Measurements from ENCODE around the gene CHST8. TPM values are rescaled to one million over a fixed set of nuclear protein-coding genes. Genes with fewer than 3 reads are reported as not detected.

CHST8 gene
- total and polyA plus RNA-seq, 4 donors, result 0.05 to 0.07 TPM; not detected in 2

- DNase-seq (ENCODE audit: low spot score), result no peak
- 34% methylated on average over 3 of the region's 3 CpGs for WGBS
- H3K9me3 ChIP-seq (ENCODE audit: control insufficient read depth in 4 of 4, low read length in 3 of 4), result peaks cover 0 to 16% (median 3%) of the 10 kb centered on the region in 4 donors
- H3K36me3 ChIP-seq (ENCODE audit: control insufficient read depth in 4 of 4, insufficient read depth in 3 of 4, low read depth in 1 of 4, low read length in 3 of 4), result no peaks in the 10 kb centered on the region
- TF ChIP-seq FOXA2 (IDR thresholded peaks at IDR 0.05), result no peak
- H3K9ac ChIP-seq (ENCODE audit: low read depth in 1 of 2, low read length in 2 of 2), result no peak overlapping the region
- H3K27ac ChIP-seq (ENCODE audit: low read depth in 1 of 2, low read length in 2 of 2), result no peak overlapping the region
- H3K27me3 ChIP-seq (ENCODE audit: control insufficient read depth in 4 of 4, insufficient read depth in 4 of 4, low read length in 3 of 4), result no peaks in the 10 kb centered on the region
- no peaks in the 10 kb centered on the region for H3K4me1 ChIP-seq (ENCODE audit: control insufficient read depth in 4 of 4, insufficient read depth in 4 of 4, low read length in 3 of 4)
- H3K4me3 ChIP-seq (ENCODE audit: low read depth in 1 of 3, low read length in 3 of 3), result no peak overlapping the region
Measured at GRCh38 chr19:33613620-33614000, 8.1 kb upstream of the CHST8 start.

DNA sequence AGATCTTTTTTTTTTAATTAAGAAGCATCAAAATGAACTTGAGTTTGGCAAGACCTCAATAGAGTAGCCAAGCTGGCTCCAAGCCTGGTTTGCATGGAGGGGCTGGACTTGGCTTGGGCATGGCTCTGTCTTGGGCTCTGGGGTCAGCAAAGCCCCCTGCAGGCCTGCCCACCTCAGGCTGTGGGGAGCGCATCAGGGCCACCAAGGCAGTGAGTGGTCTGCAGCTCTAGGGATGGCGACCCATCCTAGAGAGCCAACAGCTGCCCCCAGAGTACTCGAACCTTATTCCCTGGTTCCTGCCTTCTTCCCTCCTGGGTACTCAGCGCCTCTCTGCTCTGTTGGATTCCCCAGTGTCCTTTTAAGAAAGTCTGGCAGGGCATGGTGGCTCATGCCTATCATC, 5.4 kb upstream of the CHST8 start:
- WGBS, result 80% methylated on average over 4 of the region's 4 CpGs

More for the DNA sequence above, 5.4 kb upstream of the CHST8 start:
- H3K9ac ChIP-seq (ENCODE audit: low read depth in 1 of 2, low read length in 2 of 2), result no peak overlapping the region
- no peak overlapping the region for H3K27ac ChIP-seq (ENCODE audit: low read depth in 1 of 2, low read length in 2 of 2)
- H3K27me3 ChIP-seq (ENCODE audit: control insufficient read depth in 4 of 4, insufficient read depth in 4 of 4, low read length in 3 of 4), result peaks cover 0 to 8% (median 5%) of the 10 kb centered on the region in 4 donors
- DNase-seq (ENCODE audit: low spot score), result no peak
- H3K9me3 ChIP-seq (ENCODE audit: control insufficient read depth in 4 of 4, low read length in 3 of 4), result peaks cover 0 to 3% (median 0%) of the 10 kb centered on the region in 4 donors
- peaks cover 0 to 3% (median under 1%) of the 10 kb centered on the region in 4 donors for H3K4me1 ChIP-seq (ENCODE audit: control insufficient read depth in 4 of 4, insufficient read depth in 4 of 4, low read length in 3 of 4)
- no peak overlapping the region for H3K4me3 ChIP-seq (ENCODE audit: low read depth in 1 of 3, low read length in 3 of 3)
- TF ChIP-seq, protein P1, sequence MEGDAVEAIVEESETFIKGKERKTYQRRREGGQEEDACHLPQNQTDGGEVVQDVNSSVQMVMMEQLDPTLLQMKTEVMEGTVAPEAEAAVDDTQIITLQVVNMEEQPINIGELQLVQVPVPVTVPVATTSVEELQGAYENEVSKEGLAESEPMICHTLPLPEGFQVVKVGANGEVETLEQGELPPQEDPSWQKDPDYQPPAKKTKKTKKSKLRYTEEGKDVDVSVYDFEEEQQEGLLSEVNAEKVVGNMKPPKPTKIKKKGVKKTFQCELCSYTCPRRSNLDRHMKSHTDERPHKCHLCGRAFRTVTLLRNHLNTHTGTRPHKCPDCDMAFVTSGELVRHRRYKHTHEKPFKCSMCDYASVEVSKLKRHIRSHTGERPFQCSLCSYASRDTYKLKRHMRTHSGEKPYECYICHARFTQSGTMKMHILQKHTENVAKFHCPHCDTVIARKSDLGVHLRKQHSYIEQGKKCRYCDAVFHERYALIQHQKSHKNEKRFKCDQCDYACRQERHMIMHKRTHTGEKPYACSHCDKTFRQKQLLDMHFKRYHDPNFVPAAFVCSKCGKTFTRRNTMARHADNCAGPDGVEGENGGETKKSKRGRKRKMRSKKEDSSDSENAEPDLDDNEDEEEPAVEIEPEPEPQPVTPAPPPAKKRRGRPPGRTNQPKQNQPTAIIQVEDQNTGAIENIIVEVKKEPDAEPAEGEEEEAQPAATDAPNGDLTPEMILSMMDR (IDR thresholded peaks at IDR 0.05; ENCODE audit: low read depth, low read length, missing input control), result no peak
- TF ChIP-seq TAF1 (conservative IDR thresholded peaks at IDR 0.05) (no peak), ZBTB33 (IDR thresholded peaks at IDR 0.05) (no peak), RXRA (IDR thresholded peaks at IDR 0.05) (no peak), SP1 (IDR thresholded peaks at IDR 0.05) (no peak), EGR1 (IDR thresholded peaks at IDR 0.05; ENCODE audit: low read depth in 2 of 2) (no peak), GABPA (IDR thresholded peaks at IDR 0.05 in 1 of 2, conservative IDR thresholded peaks at IDR 0.05 in 1 of 2) (no peak), FOXA1 (IDR thresholded peaks at IDR 0.05) (no peak), HNF4G (IDR thresholded peaks at IDR 0.05) (no peak), RAD21 (IDR thresholded peaks at IDR 0.05) (no peak), JUND (IDR thresholded peaks at IDR 0.05) (no peak), FOXA2 (IDR thresholded peaks at IDR 0.05) (no peak), REST (IDR thresholded peaks at IDR 0.05) (no peak), NR2F2 (IDR thresholded peaks at IDR 0.05) (no peak), HNF4A (conservative IDR thresholded peaks at IDR 0.05) (no peak)
- TF ChIP-seq, protein P2, sequence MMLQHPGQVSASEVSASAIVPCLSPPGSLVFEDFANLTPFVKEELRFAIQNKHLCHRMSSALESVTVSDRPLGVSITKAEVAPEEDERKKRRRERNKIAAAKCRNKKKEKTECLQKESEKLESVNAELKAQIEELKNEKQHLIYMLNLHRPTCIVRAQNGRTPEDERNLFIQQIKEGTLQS (IDR thresholded peaks at IDR 0.05), result no peak
- TF ChIP-seq, protein P3, sequence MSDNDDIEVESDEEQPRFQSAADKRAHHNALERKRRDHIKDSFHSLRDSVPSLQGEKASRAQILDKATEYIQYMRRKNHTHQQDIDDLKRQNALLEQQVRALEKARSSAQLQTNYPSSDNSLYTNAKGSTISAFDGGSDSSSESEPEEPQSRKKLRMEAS (IDR thresholded peaks at IDR 0.05), result no peak
- H3K36me3 ChIP-seq (ENCODE audit: control insufficient read depth in 4 of 4, insufficient read depth in 3 of 4, low read depth in 1 of 4, low read length in 3 of 4), result no peaks in the 10 kb centered on the region
